ENCODE results near the gene OCIAD2.

- TF ChIP-seq CTCF (IDR thresholded peaks at IDR 0.05 in 2 of 3, conservative IDR thresholded peaks at IDR 0.05 in 1 of 3; ENCODE audit: borderline replicate concordance in 1 of 3, insufficient read depth in 1 of 3, low read depth in 2 of 3, low read length in 2 of 3) (no peak), EZH2phosphoT487 (IDR thresholded peaks at IDR 0.05; ENCODE audit: borderline replicate concordance) (no peak)
Observed at GRCh38 chr4:48944252-48944651, 37.7 kb upstream of the OCIAD2 start.
